Activated B cell treated with CpG ODN at 0.5 μM for 24 hours (primary cell): Measurements from ENCODE around the gene BAZ2B. TPM values are rescaled to one million over a fixed set of nuclear protein-coding genes. Genes with fewer than 3 reads are reported as not detected.

Source experiments
- ATAC-seq: fragments of 200-7000 bp; cut with Tn5 transposase; one replicate; pipeline ENCODE4 v1.10.0; 2021; ENCODE audit warnings: low read depth, mild to moderate bottlenecking, moderate library complexity
- CTCF ChIA-PET: fragments of 350-600 bp; sonication (Branson Sonifier 250); formaldehyde crosslinking; loops from one replicate; lab custom pipeline; 2021; ENCODE audit warnings: antibody characterized with exemption; lab: Charles Lee
- POLR2A ChIA-PET: fragments of 350-600 bp; sonication (Branson Sonifier 250); formaldehyde crosslinking; loops from one replicate; lab custom pipeline; 2021; ENCODE audit warnings: antibody characterized with exemption; lab: Charles Lee
- DNase-seq: peaks from one replicate; pipeline ENCODE4 v3.0.0; 2022
- H3K27ac Mint-ChIP-seq: one replicate; pipeline ENCODE4 v1.8.0; 2020; ENCODE audit warnings: mixed read lengths
- H3K27me3 Mint-ChIP-seq: one replicate; pipeline ENCODE4 v1.8.0; 2021; ENCODE audit warnings: mixed read lengths
- H3K36me3 Mint-ChIP-seq: one replicate; pipeline ENCODE4 v1.8.0; 2021; ENCODE audit warnings: low read depth, mixed read lengths
- H3K4me1 Mint-ChIP-seq: one replicate; pipeline ENCODE4 v1.8.0; 2021; ENCODE audit warnings: mixed read lengths
- H3K4me3 Mint-ChIP-seq: one replicate; pipeline ENCODE4 v1.8.0; 2020; ENCODE audit warnings: mild to moderate bottlenecking, mixed read lengths
- H3K9me3 Mint-ChIP-seq: one replicate; pipeline ENCODE4 v1.8.0; 2020; ENCODE audit warnings: mixed read lengths
- CTCF ChIP-seq: fragments of 200-600 bp; IDR thresholded peaks from one replicate; pipeline ENCODE4 v1.8.0; 2022; ENCODE audit warnings: antibody characterized with exemption, mild to moderate bottlenecking
- intact Hi-C: fragments of 100-400 bp; cut with micrococcal nuclease; formaldehyde crosslinking; loops from one replicate; pipeline ENCODE4 v1.15.1; 2024
- total RNA-seq: library from RNA; stranded (reverse); gene quantifications from 2 replicates; pipeline ENCODE4 v1.2.3, GENCODE V29; 2022

BAZ2B gene
- total RNA-seq, 1 donor from 2014 or later = 22.0 TPM

- ChIA-PET CTCF (no interaction called here), POLR2A (no interaction called here)
- no peaks in the 10 kb centered on the region for H3K9me3 Mint-ChIP-seq
- no peaks in the 10 kb centered on the region for H3K27me3 Mint-ChIP-seq
- TF ChIP-seq CTCF = no peak
- intact Hi-C loops = no loop called here
- H3K36me3 Mint-ChIP-seq = peaks cover 49% of the 10 kb centered on the region
- no peaks in the 10 kb centered on the region for H3K4me1 Mint-ChIP-seq
- no peak overlapping the region for H3K4me3 Mint-ChIP-seq
- DNase-seq (no peak), ATAC-seq (no peak)
- H3K27ac Mint-ChIP-seq = no peak overlapping the region
These were observed 169.5 kb downstream of the BAZ2B start for GRCh38 chr2:159446817-159447216.

GRCh38 chr2:159446201-159446600, 170.1 kb downstream of the BAZ2B start:
- H3K4me1 Mint-ChIP-seq = no peaks in the 10 kb centered on the region
- H3K27me3 Mint-ChIP-seq = no peaks in the 10 kb centered on the region
- ChIA-PET POLR2A (no interaction called here), CTCF (no interaction called here)
- no peak overlapping the region for H3K4me3 Mint-ChIP-seq
- DNase-seq (no peak), ATAC-seq (no peak)
- no peaks in the 10 kb centered on the region for H3K9me3 Mint-ChIP-seq
- no peak for TF ChIP-seq CTCF
- no peak overlapping the region for H3K27ac Mint-ChIP-seq
- intact Hi-C loops = no loop called here
- H3K36me3 Mint-ChIP-seq = peaks cover 51% of the 10 kb centered on the region

GRCh38 chr2:159445307-159445706, 171.0 kb downstream of the BAZ2B start:
- H3K27ac Mint-ChIP-seq = no peak overlapping the region
- no peaks in the 10 kb centered on the region for H3K27me3 Mint-ChIP-seq
- H3K4me1 Mint-ChIP-seq = no peaks in the 10 kb centered on the region
- H3K9me3 Mint-ChIP-seq = no peaks in the 10 kb centered on the region
- no peak for ATAC-seq
- no peak for TF ChIP-seq CTCF
- POLR2A ChIA-PET = no interaction called here
- H3K4me3 Mint-ChIP-seq = no peak overlapping the region
- peaks cover 54% of the 10 kb centered on the region for H3K36me3 Mint-ChIP-seq
- intact Hi-C loops = no loop called here
- CTCF ChIA-PET = no interaction called here
- DNase-seq = no peak

GRCh38 chr2:159444754-159445153, 171.6 kb downstream of the BAZ2B start:
- H3K27ac Mint-ChIP-seq = no peak overlapping the region
- ChIA-PET POLR2A (no interaction called here), CTCF (no interaction called here)
- no peaks in the 10 kb centered on the region for H3K27me3 Mint-ChIP-seq
- H3K4me1 Mint-ChIP-seq = no peaks in the 10 kb centered on the region
- TF ChIP-seq CTCF = no peak
- peaks cover 55% of the 10 kb centered on the region for H3K36me3 Mint-ChIP-seq
- intact Hi-C loops = no loop called here
- ATAC-seq (no peak), DNase-seq (no peak)
- H3K4me3 Mint-ChIP-seq = no peak overlapping the region
- H3K9me3 Mint-ChIP-seq = no peaks in the 10 kb centered on the region

- TF ChIP-seq CTCF = no peak
- H3K36me3 Mint-ChIP-seq = peaks cover 66% of the 10 kb centered on the region
- H3K4me1 Mint-ChIP-seq = no peaks in the 10 kb centered on the region
- H3K27me3 Mint-ChIP-seq = no peaks in the 10 kb centered on the region
- H3K27ac Mint-ChIP-seq = no peak overlapping the region
- DNase-seq = no peak
- H3K9me3 Mint-ChIP-seq = no peaks in the 10 kb centered on the region
- CTCF ChIA-PET = no interaction called here
- POLR2A ChIA-PET = no interaction called here
- no peak overlapping the region for H3K4me3 Mint-ChIP-seq
- ATAC-seq = no peak
- intact Hi-C loops = no loop called here
These were observed 174.0 kb downstream of the BAZ2B start for GRCh38 chr2:159442159-159442852.
